Measurements from ENCODE around the gene CERT1.
"Not testable (repeated sequence)": the region's sequence is repeated elsewhere in the genome, so short reads cannot be mapped to it uniquely, and the experiment has no call there.

CERT1 gene

GRCh38 chr5:75340714-75341478, 170.5 kb downstream of the CERT1 start:
- DNase-seq = peak; percentile 22

GRCh38 chr5:75338408-75338807, 173.0 kb downstream of the CERT1 start:
- no peak for DNase-seq

- peak; percentile 6 for DNase-seq
These were observed 173.9 kb downstream of the CERT1 start for GRCh38 chr5:75337366-75338021.

DNA sequence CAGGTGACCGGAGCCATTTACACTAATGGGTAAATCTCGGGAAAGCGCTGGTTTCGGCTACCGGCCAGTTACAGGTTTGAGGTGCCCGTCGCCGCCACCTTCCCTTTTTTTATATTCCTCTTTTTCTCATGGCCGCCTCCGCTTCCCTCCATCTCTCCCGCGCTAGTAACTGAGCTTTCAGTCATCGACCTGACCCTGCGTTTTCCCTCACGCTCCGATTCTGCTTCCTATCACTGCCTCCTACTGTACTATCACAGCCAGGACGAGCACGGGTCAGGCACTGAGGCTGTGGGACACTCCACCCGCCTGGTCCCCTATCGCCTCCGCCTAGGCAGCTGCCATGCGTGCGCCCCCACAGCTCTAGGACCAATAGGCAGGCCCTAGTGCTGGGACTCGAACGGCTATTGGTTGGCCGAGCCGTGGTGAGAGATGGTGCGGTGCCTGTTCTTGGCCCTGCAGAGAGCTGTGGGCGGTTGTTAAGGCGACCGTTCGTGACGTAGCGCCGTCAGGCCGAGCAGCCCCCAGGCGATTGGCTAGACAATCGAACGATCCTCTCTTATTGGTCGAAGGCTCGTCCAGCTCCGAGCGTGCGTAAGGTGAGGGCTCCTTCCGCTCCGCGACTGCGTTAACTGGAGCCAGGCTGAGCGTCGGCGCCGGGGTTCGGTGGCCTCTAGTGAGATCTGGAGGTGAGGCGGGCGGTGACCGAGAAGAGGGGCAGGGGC, 174.7 kb downstream of the CERT1 start, which contains the start of gene HMGCR:
Gene HMGCR, plus strand, starts transcription at position 606 of the 722 bp plus-strand sequence. CDS start 5,386 bp downstream, outside the sequence.
- DNase-seq = peak; percentile 100

DNA sequence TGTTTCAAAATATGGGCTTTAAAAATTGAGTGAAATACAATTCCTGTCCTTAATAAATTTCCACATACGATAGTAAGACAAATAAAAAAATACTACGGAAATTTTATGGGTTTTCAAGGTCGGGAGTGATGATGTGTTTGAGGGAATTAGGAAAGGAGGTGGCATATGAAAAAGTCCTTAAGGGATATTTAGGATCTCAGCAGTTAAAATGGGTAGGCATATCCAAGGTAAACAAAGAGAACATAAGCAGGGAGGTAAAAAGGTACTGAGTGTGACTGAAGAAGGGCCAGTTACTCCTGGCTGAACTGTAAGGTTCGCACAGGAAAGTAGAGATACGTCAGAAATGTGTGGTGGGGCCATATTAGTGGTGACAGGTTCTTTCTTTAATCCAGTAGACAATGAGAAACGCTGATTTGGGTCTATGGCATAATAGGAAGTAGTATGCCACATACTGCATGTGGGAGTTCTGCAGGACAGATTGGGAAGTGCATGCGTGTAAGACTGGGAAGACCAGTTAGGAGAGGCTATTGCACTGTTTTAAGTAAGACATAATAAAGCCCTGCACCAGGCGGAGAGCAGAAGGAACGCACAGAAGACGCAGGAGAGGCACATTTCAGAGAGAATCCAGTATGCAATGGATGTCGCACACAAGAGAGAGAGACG, 175.3 kb downstream of the CERT1 start:
- peak; percentile 81 for DNase-seq

DNA sequence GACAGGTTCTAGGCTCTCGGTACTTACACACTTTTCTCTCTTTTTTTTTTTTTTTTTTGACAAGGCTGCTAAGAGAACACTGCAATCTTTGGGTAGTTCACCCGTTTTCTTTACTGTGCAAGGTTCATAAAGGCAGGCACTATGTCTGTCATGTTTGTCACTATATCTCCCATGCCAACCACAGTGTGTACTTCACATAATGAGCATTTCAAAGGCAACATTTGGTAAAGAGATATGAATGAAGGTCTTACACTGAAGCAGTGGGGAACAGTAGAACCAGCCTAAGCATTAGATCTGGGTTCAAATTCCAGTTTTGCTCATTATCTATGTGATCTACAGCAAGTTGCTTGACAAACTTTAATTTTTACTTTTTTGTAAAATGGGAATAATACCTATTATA, 175.9 kb downstream of the CERT1 start:
- no peak for DNase-seq

GRCh38 chr5:75334413-75334812, 177.0 kb downstream of the CERT1 start:
- DNase-seq = not testable (repeated sequence)

DNA sequence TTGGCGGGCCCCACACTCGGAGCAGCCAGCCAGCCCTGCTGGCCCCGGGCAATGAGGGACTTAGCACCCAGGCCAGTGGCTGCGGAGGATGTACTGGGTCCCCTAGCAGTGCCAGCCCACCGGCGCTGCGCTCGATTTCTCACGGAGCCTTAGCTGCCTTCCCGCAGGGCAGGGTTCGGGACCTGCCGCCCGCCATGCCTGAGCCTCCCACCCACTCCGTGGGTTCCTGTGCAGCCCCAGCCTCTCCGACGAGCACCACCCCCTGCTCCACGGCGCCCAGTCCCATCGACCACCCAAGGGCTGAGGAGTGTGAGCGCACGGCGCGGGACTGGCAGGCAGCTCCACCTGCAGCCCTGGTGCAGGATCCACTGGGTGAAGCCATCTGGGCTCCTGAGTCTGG, 177.7 kb downstream of the CERT1 start:
- not testable (repeated sequence) for DNase-seq

DNA sequence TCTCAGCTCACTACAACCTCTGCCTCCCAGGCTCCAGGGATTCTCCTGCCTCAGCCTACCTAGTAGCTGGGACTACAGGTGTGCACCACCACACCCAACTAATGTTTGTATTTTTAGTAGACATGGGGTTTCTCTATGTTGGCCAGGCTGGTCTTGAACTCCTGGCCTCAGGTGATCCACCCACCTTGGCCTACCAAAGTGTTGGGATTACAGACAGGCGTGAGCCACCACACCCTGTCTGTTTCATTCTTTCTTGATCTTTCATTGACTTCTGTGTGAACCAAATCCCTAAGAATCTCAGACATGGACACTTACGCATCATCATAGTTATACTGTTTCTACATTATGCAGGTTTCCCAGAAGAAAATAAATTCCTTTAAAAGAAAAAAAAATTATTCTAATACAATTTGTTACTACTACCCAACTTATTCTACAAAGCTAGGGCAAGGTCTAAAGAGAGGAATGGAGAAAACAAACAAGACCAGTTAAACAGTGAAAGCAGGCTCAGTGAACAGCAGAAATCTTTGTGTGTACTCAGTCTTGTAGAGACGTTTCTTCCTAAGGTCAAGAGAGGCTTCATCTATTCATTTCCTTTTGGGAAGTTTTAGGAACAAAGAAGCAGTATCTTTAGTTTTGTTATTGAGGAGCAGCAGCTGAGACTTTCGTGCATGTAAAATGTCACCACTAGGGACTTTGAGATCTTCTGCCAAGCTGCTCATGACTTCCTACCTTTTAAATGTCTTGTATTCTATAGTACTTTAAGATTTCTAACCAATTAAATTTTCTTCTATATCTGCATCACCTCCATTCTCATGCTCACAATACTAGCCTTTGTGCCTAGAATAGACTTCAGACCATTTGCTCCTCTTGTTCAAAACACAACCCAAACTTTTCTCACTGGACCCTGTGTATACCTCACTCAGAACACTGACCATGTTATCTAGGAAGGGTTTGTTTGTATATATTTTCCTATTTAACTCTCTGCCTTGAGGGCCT, 180.0 kb downstream of the CERT1 start:
- DNase-seq = no peak

DNA sequence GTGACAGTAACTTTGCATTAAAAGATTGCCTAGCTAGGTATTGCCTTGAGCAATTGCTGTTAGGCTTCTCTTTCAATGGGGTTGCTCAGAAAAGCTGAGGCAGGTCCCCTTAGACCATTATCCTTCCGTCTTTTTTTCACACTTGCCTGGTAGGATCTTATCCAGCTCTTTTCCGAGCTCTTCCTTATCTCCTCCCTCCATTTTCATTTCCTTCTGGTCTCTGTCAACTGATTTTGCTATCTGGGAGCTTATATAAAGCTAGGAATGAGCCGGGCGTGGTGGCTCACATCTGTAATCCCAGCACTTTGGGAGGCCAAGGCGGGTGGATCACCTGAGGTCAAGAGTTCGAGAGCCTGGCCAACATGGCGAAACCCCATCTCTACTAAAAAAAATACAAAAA, 181.0 kb downstream of the CERT1 start:
- DNase-seq = no peak

Data from fibroblast of skin of right biceps (primary cell).